Measurements from ENCODE around the gene BMI1. TPM values are rescaled to one million over a fixed set of nuclear protein-coding genes. Genes with fewer than 3 reads are reported as not detected.
"Not testable (repeated sequence)": the region's sequence is repeated elsewhere in the genome, so short reads cannot be mapped to it uniquely, and the experiment has no call there.

Gene BMI1
- total RNA-seq, 3 donors from 2014 or later (not counting 1 experiment from before 2014, with no cell fraction given): 60.5 to 69.8 (median 66.4) TPM

DNA sequence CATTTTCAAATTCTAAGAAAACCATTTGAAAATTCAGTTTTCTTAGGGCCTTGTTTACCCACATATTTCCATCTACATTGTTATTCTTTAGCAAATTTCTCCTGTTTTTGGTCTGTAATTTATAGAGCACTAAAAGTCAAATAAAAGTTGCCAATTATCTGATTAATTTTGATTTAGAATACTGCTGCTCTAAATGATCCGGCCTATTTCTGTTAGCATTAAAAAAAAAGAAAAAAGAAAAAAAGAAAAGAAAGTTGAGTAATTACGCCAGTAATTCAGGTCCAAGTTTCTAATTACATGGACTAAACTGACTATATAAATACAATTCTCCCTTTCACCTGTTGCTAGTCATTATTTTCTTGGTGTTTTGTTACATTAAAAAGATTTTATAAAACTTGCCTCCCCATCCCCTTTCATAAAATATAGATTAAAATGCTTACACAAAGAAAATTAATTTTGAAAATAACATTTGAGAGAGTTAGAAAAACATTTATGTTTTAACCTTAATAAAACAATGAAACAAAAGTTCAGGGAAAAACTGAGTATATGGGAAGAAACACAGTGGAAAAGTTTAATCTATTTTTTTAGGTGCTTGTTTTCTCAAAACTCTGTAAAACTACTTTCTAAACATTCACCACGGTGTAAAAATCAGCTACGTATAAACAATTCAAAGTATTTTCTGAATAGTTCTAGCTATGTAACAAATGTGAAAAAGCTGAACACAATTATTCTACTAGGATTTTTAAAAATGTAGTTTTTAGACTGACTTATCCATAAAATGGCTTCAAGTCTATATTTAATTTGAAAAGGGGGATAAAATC lies 11.5 kb upstream of the BMI1 start:
- Mint-ChIP-seq H3K27ac (no peak overlapping the region), H3K4me1 (no peaks in the 10 kb centered on the region), H3K4me3 (no peak overlapping the region), H3K36me3 (no peaks in the 10 kb centered on the region), H3K9me3 (no peaks in the 10 kb centered on the region), H3K27me3 (ENCODE audit: low read depth in 2 of 2) (peaks cover 16 to 48% of the 10 kb centered on the region in 2 donors)
- no peak for ATAC-seq
- no peak overlapping the region for H3K27ac ChIP-seq (ENCODE audit: low read length)
- no peaks in the 10 kb centered on the region for H3K9me3 ChIP-seq (ENCODE audit: control insufficient read depth, insufficient read depth, low read length)
- TF ChIP-seq, protein P1, sequence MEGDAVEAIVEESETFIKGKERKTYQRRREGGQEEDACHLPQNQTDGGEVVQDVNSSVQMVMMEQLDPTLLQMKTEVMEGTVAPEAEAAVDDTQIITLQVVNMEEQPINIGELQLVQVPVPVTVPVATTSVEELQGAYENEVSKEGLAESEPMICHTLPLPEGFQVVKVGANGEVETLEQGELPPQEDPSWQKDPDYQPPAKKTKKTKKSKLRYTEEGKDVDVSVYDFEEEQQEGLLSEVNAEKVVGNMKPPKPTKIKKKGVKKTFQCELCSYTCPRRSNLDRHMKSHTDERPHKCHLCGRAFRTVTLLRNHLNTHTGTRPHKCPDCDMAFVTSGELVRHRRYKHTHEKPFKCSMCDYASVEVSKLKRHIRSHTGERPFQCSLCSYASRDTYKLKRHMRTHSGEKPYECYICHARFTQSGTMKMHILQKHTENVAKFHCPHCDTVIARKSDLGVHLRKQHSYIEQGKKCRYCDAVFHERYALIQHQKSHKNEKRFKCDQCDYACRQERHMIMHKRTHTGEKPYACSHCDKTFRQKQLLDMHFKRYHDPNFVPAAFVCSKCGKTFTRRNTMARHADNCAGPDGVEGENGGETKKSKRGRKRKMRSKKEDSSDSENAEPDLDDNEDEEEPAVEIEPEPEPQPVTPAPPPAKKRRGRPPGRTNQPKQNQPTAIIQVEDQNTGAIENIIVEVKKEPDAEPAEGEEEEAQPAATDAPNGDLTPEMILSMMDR (IDR thresholded peaks at IDR 0.05): no peak
- intact Hi-C loops (cut with micrococcal nuclease): no loop called here
- DNase-seq: no peak
- H3K36me3 ChIP-seq (ENCODE audit: control insufficient read depth, insufficient read depth, low read length): no peaks in the 10 kb centered on the region
- peaks cover 13% of the 10 kb centered on the region for H3K27me3 ChIP-seq (ENCODE audit: control insufficient read depth, insufficient read depth, low read length)
- WGBS (ENCODE audit: insufficient coverage): no CpG with 5 or more reads among the region's 4 CpGs
- no peak overlapping the region for H3K4me3 ChIP-seq (ENCODE audit: low read length)
- H3K4me1 ChIP-seq (ENCODE audit: control insufficient read depth, insufficient read depth, low read length): no peaks in the 10 kb centered on the region

- intact Hi-C loops (cut with micrococcal nuclease); H3K4me1 Mint-ChIP-seq; H3K27ac Mint-ChIP-seq; H3K27ac ChIP-seq (ENCODE audit: low read length); H3K36me3 Mint-ChIP-seq; H3K4me3 ChIP-seq (ENCODE audit: low read length); H3K9me3 ChIP-seq (ENCODE audit: control insufficient read depth, insufficient read depth, low read length); DNase-seq; H3K4me3 Mint-ChIP-seq; H3K4me1 ChIP-seq (ENCODE audit: control insufficient read depth, insufficient read depth, low read length); ATAC-seq; H3K36me3 ChIP-seq (ENCODE audit: control insufficient read depth, insufficient read depth, low read length); H3K9me3 Mint-ChIP-seq: not testable (repeated sequence)
- H3K27me3 ChIP-seq (ENCODE audit: control insufficient read depth, insufficient read depth, low read length): peaks cover 13% of the 10 kb centered on the region
- 96% methylated on average over 10 of the region's 10 CpGs for WGBS (ENCODE audit: insufficient coverage)
- peaks cover 16 to 45% of the 10 kb centered on the region in 2 donors for H3K27me3 Mint-ChIP-seq (ENCODE audit: low read depth in 2 of 2)
These were observed 10.9 kb upstream of the BMI1 start for GRCh38 chr10:22310012-22310411.

DNA sequence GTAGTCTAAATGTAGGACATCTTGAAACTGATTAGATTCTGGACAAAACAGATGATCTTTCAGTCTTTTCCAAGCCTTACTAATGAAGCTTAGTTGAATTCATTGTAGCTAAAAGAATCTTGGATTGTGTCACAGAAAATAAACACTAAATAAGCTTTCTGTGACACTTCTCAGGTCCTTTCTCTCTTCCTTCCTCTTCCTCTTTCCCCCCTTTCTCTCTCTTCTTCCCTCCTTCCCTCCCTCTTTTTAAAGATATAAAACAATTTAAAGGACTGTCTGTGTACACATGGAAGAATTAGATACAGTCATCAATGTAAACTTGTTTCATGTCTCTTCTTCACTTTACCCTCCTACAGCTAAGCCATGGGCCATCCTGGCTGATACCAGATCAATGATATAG lies 10.0 kb upstream of the BMI1 start:
- Mint-ChIP-seq H3K27ac (no peak overlapping the region), H3K36me3 (no peaks in the 10 kb centered on the region), H3K27me3 (ENCODE audit: low read depth in 2 of 2) (peaks cover 16 to 36% of the 10 kb centered on the region in 2 donors), H3K4me3 (no peak overlapping the region), H3K9me3 (no peaks in the 10 kb centered on the region), H3K4me1 (peaks cover 8 to 10% of the 10 kb centered on the region in 2 donors)
- Histone ChIP-seq H3K4me3 (ENCODE audit: low read length) (no peak overlapping the region), H3K36me3 (ENCODE audit: control insufficient read depth, insufficient read depth, low read length) (no peaks in the 10 kb centered on the region), H3K9me3 (ENCODE audit: control insufficient read depth, insufficient read depth, low read length) (no peaks in the 10 kb centered on the region), H3K4me1 (ENCODE audit: control insufficient read depth, insufficient read depth, low read length) (no peaks in the 10 kb centered on the region), H3K27ac (ENCODE audit: low read length) (no peak overlapping the region), H3K27me3 (ENCODE audit: control insufficient read depth, insufficient read depth, low read length) (peaks cover 13% of the 10 kb centered on the region)
- no peak for ATAC-seq
- intact Hi-C loops (cut with micrococcal nuclease): no loop called here
- no peak for DNase-seq
- TF ChIP-seq, protein P1 (IDR thresholded peaks at IDR 0.05): no peak

- H3K4me3 ChIP-seq (ENCODE audit: low read length): no peak overlapping the region
- WGBS (ENCODE audit: insufficient coverage): 71% methylated on average over 1 of the region's 2 CpGs
These were observed 6.0 kb upstream of the BMI1 start for GRCh38 chr10:22314852-22315251.

More at GRCh38 chr10:22314852-22315251, 6.0 kb upstream of the BMI1 start:
- H3K27me3 Mint-ChIP-seq (ENCODE audit: low read depth in 2 of 2): peaks cover 8 to 13% of the 10 kb centered on the region in 2 donors
- intact Hi-C loops (cut with micrococcal nuclease): loop anchor here (5.0 kb wide), 3 partner anchors 63 to 783 kb away; partner anchors contain the start of gene MLLT10
- H3K9me3 Mint-ChIP-seq: no peaks in the 10 kb centered on the region
- H3K4me1 Mint-ChIP-seq: peaks cover 17 to 27% of the 10 kb centered on the region in 2 donors
- H3K4me1 ChIP-seq (ENCODE audit: control insufficient read depth, insufficient read depth, low read length): peaks cover 10% of the 10 kb centered on the region
- ATAC-seq: no peak
- peak overlapping the region; percentile 100 for H3K4me3 Mint-ChIP-seq
- H3K36me3 Mint-ChIP-seq: no peaks in the 10 kb centered on the region
- no peaks in the 10 kb centered on the region for H3K9me3 ChIP-seq (ENCODE audit: control insufficient read depth, insufficient read depth, low read length)
- no peaks in the 10 kb centered on the region for H3K36me3 ChIP-seq (ENCODE audit: control insufficient read depth, insufficient read depth, low read length)
- TF ChIP-seq, protein P1 (IDR thresholded peaks at IDR 0.05): no peak
- no peak overlapping the region for H3K27ac ChIP-seq (ENCODE audit: low read length)
- DNase-seq: no peak
- H3K27ac Mint-ChIP-seq: peak overlapping the region in 1 of 2 donors; percentile 92
- H3K27me3 ChIP-seq (ENCODE audit: control insufficient read depth, insufficient read depth, low read length): peaks cover 10% of the 10 kb centered on the region
